Fibroblast of pulmonary artery (primary cell): ENCODE data around the gene ZNF536.

ENCODE experiments used
- DNase-seq: peaks from one replicate; pipeline ENCODE4 v3.0.0-alpha.2; 2010; ENCODE audit warnings: low read depth
- H3K4me3 ChIP-seq: replicated peaks from 2 replicates; pipeline ENCODE4 v1.5.1; 2011; ENCODE audit warnings: low read depth, mild to moderate bottlenecking, control low read depth, low read length, moderate library complexity
- CTCF ChIP-seq: IDR thresholded peaks from 2 replicates; pipeline ENCODE4 v1.5.1; 2011; ENCODE audit warnings: mild to moderate bottlenecking, control low read depth, low read length, inconsistent platforms; ENCODE audit errors: missing control alignments

ZNF536 gene

DNA sequence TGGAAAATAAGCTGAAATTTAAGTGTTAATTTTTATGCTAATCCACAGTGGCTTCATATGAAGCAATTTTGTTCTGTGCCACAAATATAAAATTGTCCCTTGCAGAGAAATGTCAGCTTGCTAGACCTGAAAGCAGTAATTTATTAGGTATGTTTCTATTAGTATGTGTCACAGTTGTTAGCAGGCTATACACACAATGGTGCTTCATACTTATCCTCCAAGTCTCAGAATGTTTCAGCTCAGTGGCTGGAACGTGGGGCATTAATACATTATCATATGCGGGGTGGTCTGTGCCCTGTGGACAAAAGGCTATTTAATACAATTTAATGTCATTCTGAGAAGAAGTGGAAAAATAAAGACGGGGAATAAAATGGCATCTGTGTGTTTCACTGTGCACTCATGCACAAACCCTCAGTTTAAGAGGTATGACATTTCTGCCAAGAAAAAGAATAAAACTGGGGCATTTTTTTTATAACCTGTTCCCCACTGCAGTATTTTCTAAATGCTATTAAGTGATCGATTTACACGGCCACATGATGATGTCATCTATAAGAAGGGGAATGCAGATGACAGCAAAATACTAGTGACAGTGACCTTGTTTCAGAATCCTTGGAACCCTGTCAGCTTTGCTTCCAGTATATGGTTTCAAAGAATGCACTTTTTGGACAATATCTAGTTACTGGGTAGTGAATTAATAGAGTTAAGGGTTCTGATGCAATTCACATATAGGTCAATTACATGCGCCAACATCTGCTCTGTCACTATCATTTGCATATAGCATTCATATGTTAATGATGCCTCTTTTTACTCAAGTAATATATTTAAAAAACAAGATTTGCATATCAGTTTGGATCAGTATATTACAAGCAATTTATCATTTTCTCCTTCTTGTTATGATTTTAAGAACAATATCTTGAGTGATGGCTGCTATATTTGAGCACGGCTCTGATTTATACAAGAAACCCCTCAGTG, 21.2 kb upstream of the ZNF536 start:
- no peak for TF ChIP-seq CTCF
- DNase-seq, result no peak
- no peak overlapping the region for H3K4me3 ChIP-seq

DNA sequence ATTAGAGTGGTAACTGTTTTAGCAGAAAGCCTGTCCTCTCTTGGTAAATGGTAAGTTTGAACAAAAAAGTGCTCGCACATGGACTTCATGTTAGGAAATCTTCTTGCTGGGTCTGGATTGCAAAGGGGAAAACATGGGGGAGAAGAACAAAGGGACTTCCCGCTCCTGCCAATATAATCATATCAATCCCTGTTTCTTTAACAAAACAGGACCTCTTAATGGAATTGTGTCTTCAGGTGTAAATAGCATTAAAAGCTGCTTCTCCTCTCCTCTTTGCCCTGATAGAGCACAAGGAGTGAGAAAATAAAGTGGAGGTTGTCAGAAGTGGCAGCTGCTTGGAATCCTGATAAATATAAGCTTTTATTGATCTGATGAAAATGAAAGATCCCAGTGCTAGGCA, 20.4 kb upstream of the ZNF536 start:
- no peak for DNase-seq
- no peak for TF ChIP-seq CTCF
- no peak overlapping the region for H3K4me3 ChIP-seq

DNA sequence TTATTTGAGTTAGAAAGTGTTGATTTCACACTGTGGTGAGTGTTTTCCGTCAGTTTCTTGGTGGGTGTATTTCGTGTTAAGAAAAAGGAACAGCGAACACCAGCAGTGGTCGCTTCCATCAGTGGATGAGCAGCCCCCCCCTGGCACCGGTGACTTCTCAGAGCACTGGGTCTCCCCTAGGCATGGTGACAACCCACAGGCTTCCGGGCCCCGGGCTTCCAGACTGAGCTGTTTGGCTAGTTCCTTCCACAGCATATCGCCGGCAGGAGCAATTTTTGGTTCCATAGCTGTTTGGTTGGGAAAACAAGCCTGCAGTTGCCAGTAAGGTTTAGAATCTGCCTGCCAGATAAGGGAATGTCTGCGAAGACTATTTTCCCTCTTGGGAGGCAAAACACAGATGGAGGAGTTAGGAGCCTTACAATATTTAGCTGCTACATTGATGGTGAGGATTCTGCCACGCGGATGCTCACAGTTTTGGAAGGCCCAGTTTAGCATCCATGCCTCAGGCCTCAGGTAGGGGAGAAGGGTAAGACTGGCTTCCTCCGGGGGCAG, 18.7 kb upstream of the ZNF536 start:
- TF ChIP-seq CTCF, result no peak
- no peak overlapping the region for H3K4me3 ChIP-seq
- DNase-seq, result no peak

DNA sequence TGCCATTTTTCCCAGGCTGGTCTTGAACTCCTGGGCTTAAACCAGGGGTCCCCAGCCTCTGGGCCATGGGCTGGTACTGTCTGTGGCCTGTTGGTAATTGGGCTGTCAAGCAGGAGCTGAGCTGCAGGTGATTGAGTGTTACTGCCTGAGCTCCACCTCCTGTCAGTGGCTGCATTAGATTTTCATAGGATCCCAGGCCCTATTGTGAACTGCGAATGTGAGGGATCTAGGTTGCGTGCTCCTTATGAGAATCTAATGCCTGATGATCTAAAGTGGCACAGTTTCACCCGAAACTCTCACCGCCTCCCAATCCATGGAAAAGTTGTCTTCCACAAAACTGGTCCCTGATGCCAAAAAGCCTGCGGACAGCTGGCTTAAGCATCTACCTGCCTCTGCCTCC, 16.6 kb upstream of the ZNF536 start:
- no peak overlapping the region for H3K4me3 ChIP-seq
- DNase-seq, result no peak
- no peak for TF ChIP-seq CTCF

DNA sequence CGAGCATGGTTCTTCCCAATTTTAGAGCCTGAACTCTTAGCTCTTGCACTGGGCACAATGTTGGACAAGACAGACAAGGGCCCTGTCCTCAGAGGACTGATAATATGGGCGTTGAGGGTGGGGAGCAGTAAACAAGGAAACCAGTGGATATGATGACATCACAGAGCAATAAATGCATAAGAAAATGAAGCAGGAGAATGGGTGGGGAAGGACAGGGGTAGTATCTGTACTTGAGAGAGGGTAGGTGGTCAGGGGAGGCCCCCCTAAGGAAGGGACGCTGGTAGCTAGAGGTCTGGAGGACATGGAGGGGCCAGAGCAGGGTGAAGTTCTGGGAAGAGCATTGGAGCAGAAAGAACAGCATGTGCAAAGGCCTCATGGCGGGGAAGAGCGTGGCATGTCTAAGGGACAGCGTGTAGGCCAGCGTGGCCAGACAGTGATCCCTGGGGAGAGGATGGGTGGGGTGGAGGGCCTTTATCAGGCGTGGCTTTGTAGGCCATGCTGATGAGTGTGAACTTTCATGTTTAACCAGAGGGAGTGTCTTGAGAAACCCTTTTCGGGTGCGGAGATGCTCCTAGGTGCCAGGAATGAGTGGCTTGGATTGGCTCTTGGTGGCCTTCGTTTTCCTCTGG, 15.1 kb upstream of the ZNF536 start:
- DNase-seq, result no peak
- TF ChIP-seq CTCF, result no peak
- no peak overlapping the region for H3K4me3 ChIP-seq

DNA sequence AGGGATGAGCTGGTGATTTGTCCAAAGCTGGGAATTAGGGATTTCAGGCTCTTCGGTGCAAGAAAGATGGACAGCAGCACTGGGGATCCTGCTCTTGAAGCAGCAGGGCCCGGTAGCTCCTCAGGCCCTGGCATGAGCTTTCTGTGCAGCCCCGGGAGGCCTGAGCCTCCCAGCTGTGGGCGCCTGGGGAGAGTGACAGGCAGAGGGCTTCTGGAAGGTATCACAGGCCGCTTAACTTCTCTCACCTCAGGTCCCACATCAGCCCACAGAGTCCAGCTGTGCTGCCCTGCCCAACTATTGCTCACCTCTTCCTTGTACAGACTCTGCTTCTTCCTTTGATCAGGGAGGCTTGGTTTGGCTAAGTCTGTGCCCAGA, 14.6 kb upstream of the ZNF536 start:
- DNase-seq, result no peak
- H3K4me3 ChIP-seq, result no peak overlapping the region
- no peak for TF ChIP-seq CTCF

DNA sequence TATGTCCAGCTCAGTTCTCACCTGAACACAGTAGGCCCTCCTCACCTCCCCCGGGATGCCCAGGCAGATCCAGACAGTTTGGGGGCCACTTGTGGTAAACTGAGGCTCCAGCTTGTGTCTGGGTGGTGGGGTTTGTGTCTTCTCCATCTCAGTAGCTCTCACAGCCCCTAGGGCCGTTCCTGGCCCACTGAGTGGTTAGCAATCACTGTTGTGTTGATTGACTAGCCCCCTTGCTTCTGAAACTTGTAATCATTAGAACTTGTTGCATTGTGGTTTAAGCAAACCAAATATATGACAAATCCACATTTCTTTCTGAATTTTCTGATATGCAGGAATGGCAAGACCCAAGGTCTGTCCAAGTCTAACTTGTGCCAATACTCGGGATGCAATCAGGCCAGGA, 13.9 kb upstream of the ZNF536 start:
- no peak for DNase-seq
- no peak for TF ChIP-seq CTCF
- no peak overlapping the region for H3K4me3 ChIP-seq
